Measurements from ENCODE around the gene NTRK2.

DNA sequence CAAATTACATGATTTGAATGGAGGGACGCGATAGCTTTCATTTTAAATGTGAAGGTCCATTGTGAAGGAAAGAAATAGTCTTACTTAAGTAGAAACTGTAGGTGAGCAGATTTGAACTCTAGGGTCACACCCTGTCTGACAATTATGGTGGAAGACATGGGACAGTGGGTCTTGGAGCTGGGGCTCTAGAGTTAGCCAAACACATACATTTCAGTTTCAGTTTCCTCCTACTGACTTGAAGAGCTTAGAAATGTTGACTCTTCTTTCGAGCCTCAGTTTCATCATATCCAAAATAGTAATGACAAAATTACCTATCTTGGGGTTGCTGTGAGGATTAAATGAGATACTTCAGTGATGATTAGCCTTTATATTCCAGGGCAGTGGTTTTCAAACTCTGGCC is 314.2 kb downstream of the NTRK2 start:
- TF ChIP-seq, protein P1, sequence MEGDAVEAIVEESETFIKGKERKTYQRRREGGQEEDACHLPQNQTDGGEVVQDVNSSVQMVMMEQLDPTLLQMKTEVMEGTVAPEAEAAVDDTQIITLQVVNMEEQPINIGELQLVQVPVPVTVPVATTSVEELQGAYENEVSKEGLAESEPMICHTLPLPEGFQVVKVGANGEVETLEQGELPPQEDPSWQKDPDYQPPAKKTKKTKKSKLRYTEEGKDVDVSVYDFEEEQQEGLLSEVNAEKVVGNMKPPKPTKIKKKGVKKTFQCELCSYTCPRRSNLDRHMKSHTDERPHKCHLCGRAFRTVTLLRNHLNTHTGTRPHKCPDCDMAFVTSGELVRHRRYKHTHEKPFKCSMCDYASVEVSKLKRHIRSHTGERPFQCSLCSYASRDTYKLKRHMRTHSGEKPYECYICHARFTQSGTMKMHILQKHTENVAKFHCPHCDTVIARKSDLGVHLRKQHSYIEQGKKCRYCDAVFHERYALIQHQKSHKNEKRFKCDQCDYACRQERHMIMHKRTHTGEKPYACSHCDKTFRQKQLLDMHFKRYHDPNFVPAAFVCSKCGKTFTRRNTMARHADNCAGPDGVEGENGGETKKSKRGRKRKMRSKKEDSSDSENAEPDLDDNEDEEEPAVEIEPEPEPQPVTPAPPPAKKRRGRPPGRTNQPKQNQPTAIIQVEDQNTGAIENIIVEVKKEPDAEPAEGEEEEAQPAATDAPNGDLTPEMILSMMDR (IDR thresholded peaks at IDR 0.05) = no peak
- TF ChIP-seq EP300 (IDR thresholded peaks at IDR 0.05) (no peak), POLR2AphosphoS5 (IDR thresholded peaks at IDR 0.05) (no peak), POLR2A (IDR thresholded peaks at IDR 0.05) (no peak)

Measured in upper lobe of left lung (tissue), 4 donors.